ENCODE results near the gene PPP3CA. TPM values are rescaled to one million over a fixed set of nuclear protein-coding genes. Genes with fewer than 3 reads are reported as not detected.

Gene PPP3CA
- total RNA-seq, 1 experiment from 2014 or later: 31.0 TPM

DNA sequence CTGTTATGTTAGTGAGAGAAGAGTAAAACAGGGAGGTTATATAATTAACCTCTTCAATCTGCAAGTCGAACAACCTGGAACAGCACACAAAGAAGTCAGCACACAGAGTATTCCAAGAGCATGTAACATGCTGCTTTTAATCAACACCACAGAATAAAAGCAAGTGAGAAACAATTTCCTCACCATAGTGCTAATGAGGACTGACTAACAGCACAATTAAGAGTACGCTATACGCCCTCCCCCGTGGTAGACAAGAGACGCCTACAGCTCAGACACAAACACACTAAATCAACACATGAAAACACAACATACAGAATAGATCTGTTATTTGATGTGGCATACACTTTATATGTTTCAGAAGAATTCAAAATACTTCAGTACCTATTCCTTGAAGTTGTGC lies 103.0 kb downstream of the PPP3CA start:
- no peak overlapping the region for H3K4me3 ChIP-seq (ENCODE audit: low read depth in 2 of 2, low read length in 2 of 2)
- no peaks in the 10 kb centered on the region for H3K9me3 ChIP-seq (ENCODE audit: control insufficient read depth, insufficient read depth, low read depth, low read length)
- BruUV-seq (replicated peaks): no TSS peak
- ChIA-PET POLR2A (no interaction called here), CTCF (no interaction called here)
- H3K27ac ChIP-seq (ENCODE audit: low read length): no peak overlapping the region
- H3K27me3 ChIP-seq (ENCODE audit: control insufficient read depth, insufficient read depth, low read length): no peaks in the 10 kb centered on the region
- ATAC-seq (no peak), DNase-seq (ENCODE audit: low read depth, low spot score) (no peak)
- no peaks in the 10 kb centered on the region for H3K4me1 ChIP-seq (ENCODE audit: control insufficient read depth, insufficient read depth, low read length)
- in situ Hi-C loops (cut with HindIII; ENCODE audit: low pct_unique_long_range_greater_than_20kb, low sequenced_read_pairs): no loop called here
- intact Hi-C loops (cut with micrococcal nuclease; ENCODE audit: unreplicated experiment): no loop called here
- H3K36me3 ChIP-seq (ENCODE audit: control insufficient read depth, insufficient read depth, low read length): no peaks in the 10 kb centered on the region
- TF ChIP-seq, protein P1, sequence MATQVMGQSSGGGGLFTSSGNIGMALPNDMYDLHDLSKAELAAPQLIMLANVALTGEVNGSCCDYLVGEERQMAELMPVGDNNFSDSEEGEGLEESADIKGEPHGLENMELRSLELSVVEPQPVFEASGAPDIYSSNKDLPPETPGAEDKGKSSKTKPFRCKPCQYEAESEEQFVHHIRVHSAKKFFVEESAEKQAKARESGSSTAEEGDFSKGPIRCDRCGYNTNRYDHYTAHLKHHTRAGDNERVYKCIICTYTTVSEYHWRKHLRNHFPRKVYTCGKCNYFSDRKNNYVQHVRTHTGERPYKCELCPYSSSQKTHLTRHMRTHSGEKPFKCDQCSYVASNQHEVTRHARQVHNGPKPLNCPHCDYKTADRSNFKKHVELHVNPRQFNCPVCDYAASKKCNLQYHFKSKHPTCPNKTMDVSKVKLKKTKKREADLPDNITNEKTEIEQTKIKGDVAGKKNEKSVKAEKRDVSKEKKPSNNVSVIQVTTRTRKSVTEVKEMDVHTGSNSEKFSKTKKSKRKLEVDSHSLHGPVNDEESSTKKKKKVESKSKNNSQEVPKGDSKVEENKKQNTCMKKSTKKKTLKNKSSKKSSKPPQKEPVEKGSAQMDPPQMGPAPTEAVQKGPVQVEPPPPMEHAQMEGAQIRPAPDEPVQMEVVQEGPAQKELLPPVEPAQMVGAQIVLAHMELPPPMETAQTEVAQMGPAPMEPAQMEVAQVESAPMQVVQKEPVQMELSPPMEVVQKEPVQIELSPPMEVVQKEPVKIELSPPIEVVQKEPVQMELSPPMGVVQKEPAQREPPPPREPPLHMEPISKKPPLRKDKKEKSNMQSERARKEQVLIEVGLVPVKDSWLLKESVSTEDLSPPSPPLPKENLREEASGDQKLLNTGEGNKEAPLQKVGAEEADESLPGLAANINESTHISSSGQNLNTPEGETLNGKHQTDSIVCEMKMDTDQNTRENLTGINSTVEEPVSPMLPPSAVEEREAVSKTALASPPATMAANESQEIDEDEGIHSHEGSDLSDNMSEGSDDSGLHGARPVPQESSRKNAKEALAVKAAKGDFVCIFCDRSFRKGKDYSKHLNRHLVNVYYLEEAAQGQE (IDR thresholded peaks at IDR 0.05; ENCODE audit: insufficient read depth in 1 of 2, low read depth in 2 of 2, low read length in 1 of 2): no peak
- TF ChIP-seq POLR2AphosphoS5 (IDR thresholded peaks at IDR 0.05; ENCODE audit: low read depth, low read length) (no peak), SIN3A (IDR thresholded peaks at IDR 0.05; ENCODE audit: borderline replicate concordance, insufficient read depth, low read depth, low read length) (no peak), CTCF (IDR thresholded peaks at IDR 0.05) (no peak), TCF7L2 (IDR thresholded peaks at IDR 0.05; ENCODE audit: low read depth, low read length) (no peak)

GRCh38 chr4:101242441-101242840 lies 104.9 kb downstream of the PPP3CA start:
- in situ Hi-C loops (cut with HindIII; ENCODE audit: low pct_unique_long_range_greater_than_20kb, low sequenced_read_pairs) (no loop called here), intact Hi-C loops (cut with micrococcal nuclease; ENCODE audit: unreplicated experiment) (no loop called here)
- Histone ChIP-seq H3K27me3 (ENCODE audit: control insufficient read depth, insufficient read depth, low read length) (no peaks in the 10 kb centered on the region), H3K4me1 (ENCODE audit: control insufficient read depth, insufficient read depth, low read length) (no peaks in the 10 kb centered on the region), H3K27ac (ENCODE audit: low read length) (no peak overlapping the region), H3K4me3 (ENCODE audit: low read depth in 2 of 2, low read length in 2 of 2) (no peak overlapping the region), H3K36me3 (ENCODE audit: control insufficient read depth, insufficient read depth, low read length) (no peaks in the 10 kb centered on the region), H3K9me3 (ENCODE audit: control insufficient read depth, insufficient read depth, low read depth, low read length) (no peaks in the 10 kb centered on the region)
- no peak for DNase-seq (ENCODE audit: low read depth, low spot score)
- ChIA-PET POLR2A (no interaction called here), CTCF (no interaction called here)
- no peak for ATAC-seq
- no TSS peak for BruUV-seq (replicated peaks)
- TF ChIP-seq SIN3A (IDR thresholded peaks at IDR 0.05; ENCODE audit: borderline replicate concordance, insufficient read depth, low read depth, low read length) (no peak), CTCF (IDR thresholded peaks at IDR 0.05) (no peak), POLR2AphosphoS5 (IDR thresholded peaks at IDR 0.05; ENCODE audit: low read depth, low read length) (no peak), TCF7L2 (IDR thresholded peaks at IDR 0.05; ENCODE audit: low read depth, low read length) (no peak)
- TF ChIP-seq, protein P1 (IDR thresholded peaks at IDR 0.05; ENCODE audit: insufficient read depth in 1 of 2, low read depth in 2 of 2, low read length in 1 of 2): no peak
